ENCODE data around the gene SCN2B.

DNA sequence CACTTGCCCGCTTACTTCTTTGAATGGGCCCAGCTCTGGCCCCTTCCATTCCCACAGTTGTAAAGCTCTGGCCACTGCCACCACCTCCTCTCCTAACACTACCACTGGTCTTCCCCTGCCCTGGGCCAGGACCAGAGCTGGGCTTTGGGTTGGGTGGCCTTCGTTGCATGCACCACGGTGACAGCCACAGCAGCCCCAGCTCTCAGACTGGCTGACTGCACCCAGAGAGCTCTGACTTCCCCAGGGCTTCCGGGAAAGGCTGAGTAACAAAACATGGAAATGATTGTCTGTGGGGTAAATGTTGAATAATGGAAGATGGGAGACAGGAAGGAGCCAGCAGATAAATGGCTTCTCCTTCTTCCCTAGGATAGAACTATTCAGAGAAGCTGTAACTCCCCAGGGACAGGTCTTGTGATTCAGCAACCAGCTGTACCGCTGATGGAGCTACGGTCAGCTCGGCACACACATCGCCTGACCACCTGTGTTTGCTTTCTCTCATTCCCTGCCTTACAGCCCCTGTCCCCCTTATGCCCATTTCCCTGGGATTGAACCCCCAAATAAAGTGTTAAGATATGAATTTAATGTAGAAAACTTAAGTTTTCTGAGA, 51.4 kb downstream of the SCN2B start:
- TF ChIP-seq EZH2 (IDR thresholded peaks at IDR 0.05; ENCODE audit: insufficient read depth, poor library complexity, severe bottlenecking) (no peak), EZH2phosphoT487 (IDR thresholded peaks at IDR 0.05; ENCODE audit: insufficient read depth, low read depth) (no peak)
